Neural cell (in vitro differentiated cells): ENCODE data around the gene PPP4R3A. TPM values are rescaled to one million over a fixed set of nuclear protein-coding genes. Genes with fewer than 3 reads are reported as not detected.

Experiments used
- H2AFZ ChIP-seq: fragments of 200-600, 300-800 bp; sonication (generic), shearing (Covaris generic); 2 replicates; pipeline ENCODE4 v1.6.0; 2014; ENCODE audit warnings: low read depth, mild to moderate bottlenecking, antibody characterized with exemption, low read length, moderate library complexity
- H3F3A ChIP-seq: fragments of 200-600 bp; shearing (Covaris generic); 2 replicates; pipeline ENCODE4 v1.6.1; 2016; ENCODE audit warnings: mild to moderate bottlenecking, moderate library complexity, mixed read lengths, antibody characterized with exemption, low read length; ENCODE audit not compliant: insufficient read depth, poor library complexity, severe bottlenecking
- H3K27ac ChIP-seq: fragments of 200-600, 300-800 bp; sonication (generic), shearing (Covaris generic); 2 replicates; pipeline ENCODE4 v1.5.1; 2014; ENCODE audit warnings: mild to moderate bottlenecking, low read length, moderate library complexity
- H3K27me3 ChIP-seq: fragments of 300-800, 200-600 bp; sonication (generic), shearing (Covaris generic); 2 replicates; pipeline ENCODE4 v1.6.0; 2014; ENCODE audit warnings: mild to moderate bottlenecking, low read depth, low read length, moderate library complexity; ENCODE audit not compliant: insufficient read depth
- H3K36me3 ChIP-seq: fragments of 300-800, 200-600 bp; sonication (generic), shearing (Covaris generic); 2 replicates; pipeline ENCODE4 v1.5.1; 2014; ENCODE audit warnings: mild to moderate bottlenecking, antibody characterized with exemption, low read length, moderate library complexity; ENCODE audit not compliant: insufficient read depth
- H3K4me2 ChIP-seq: fragments of 300-800, 200-600 bp; sonication (generic), shearing (Covaris generic); 2 replicates; pipeline ENCODE4 v1.6.0; 2014; ENCODE audit warnings: mild to moderate bottlenecking, low read length
- H3K4me3 ChIP-seq: fragments of 300-800, 200-600 bp; sonication (generic), shearing (Covaris generic); 2 replicates; pipeline ENCODE4 v1.5.1; 2014; ENCODE audit warnings: mild to moderate bottlenecking, low read length, moderate library complexity
- H3K79me2 ChIP-seq: fragments of 200-600 bp; shearing (Covaris generic); replicated peaks from 2 replicates; pipeline ENCODE4 v1.6.0; 2014; ENCODE audit warnings: mild to moderate bottlenecking, low read length, moderate library complexity; ENCODE audit not compliant: insufficient read depth
- H3K9ac ChIP-seq: fragments of 300-800, 200-600 bp; sonication (generic), shearing (Covaris generic); 2 replicates; pipeline ENCODE4 v1.6.1; 2016; ENCODE audit warnings: mild to moderate bottlenecking, low read length, mixed read lengths
- H3K9me2 ChIP-seq: fragments of 200-600 bp; shearing (Covaris generic); 2 replicates; pipeline ENCODE4 v1.6.1; 2016; ENCODE audit warnings: mild to moderate bottlenecking, low read length, mixed read lengths; ENCODE audit not compliant: insufficient read depth
- H3K9me3 ChIP-seq: fragments of 200-600, 300-800 bp; sonication (generic), shearing (Covaris generic); 2 replicates; pipeline ENCODE4 v1.6.1; 2016; ENCODE audit warnings: mild to moderate bottlenecking, mixed run types, low read length, moderate library complexity, mixed read lengths
- H4K20me1 ChIP-seq: fragments of 200-600 bp; shearing (Covaris generic); 2 replicates; pipeline ENCODE4 v1.6.1; 2016; ENCODE audit warnings: mild to moderate bottlenecking, mixed run types; ENCODE audit not compliant: insufficient read depth
- EP300 ChIP-seq: fragments of 450-650 bp; conservative IDR thresholded peaks from 2 replicates; pipeline ENCODE4 v1.6.1; 2014; ENCODE audit warnings: antibody characterized with exemption, mild to moderate bottlenecking, moderate library complexity; ENCODE audit not compliant: poor library complexity, severe bottlenecking
- EZH2 ChIP-seq: fragments of 200-600, 300-800 bp; shearing (Covaris generic), sonication (generic); IDR thresholded peaks from 2 replicates; pipeline ENCODE4 v1.6.1; 2014; ENCODE audit warnings: antibody characterized with exemption, low read length, borderline replicate concordance, mild to moderate bottlenecking; ENCODE audit not compliant: insufficient read depth, poor library complexity, severe bottlenecking
- MXI1 ChIP-seq: fragments of 450-650 bp; conservative IDR thresholded peaks from 2 replicates; pipeline ENCODE4 v1.6.1; 2014; ENCODE audit warnings: antibody characterized with exemption, mild to moderate bottlenecking; ENCODE audit not compliant: poor library complexity, severe bottlenecking
- POLR2AphosphoS5 ChIP-seq: IDR thresholded peaks from 2 replicates; pipeline ENCODE4 v1.6.1; 2012
- RAD21 ChIP-seq: fragments of 450-650 bp; conservative IDR thresholded peaks from 2 replicates; pipeline ENCODE4 v1.6.1; 2014; ENCODE audit warnings: antibody characterized with exemption, mild to moderate bottlenecking, moderate library complexity
- SMC3 ChIP-seq: fragments of 450-650 bp; conservative IDR thresholded peaks from 2 replicates; pipeline ENCODE4 v1.6.1; 2014; ENCODE audit warnings: antibody characterized with exemption, mild to moderate bottlenecking, moderate library complexity; ENCODE audit not compliant: poor library complexity
- TAF1 ChIP-seq: IDR thresholded peaks from 2 replicates; pipeline ENCODE4 v1.6.1; 2012; ENCODE audit warnings: low read depth
- polyA plus RNA-seq: library from polyadenylated mRNA; depleted of rRNA; stranded (reverse); fragments of >200 nt; gene quantifications from 2 replicates; pipeline ENCODE4 v1.2.3, GENCODE V29; 2014
- TF ChIP-seq, protein P1 (sequence below): fragments of 450-650 bp; IDR thresholded peaks from 2 replicates; pipeline ENCODE4 v1.5.1; 2014; ENCODE audit warnings: antibody characterized with exemption, mild to moderate bottlenecking, moderate library complexity; ENCODE audit not compliant: poor library complexity, severe bottlenecking
- TF ChIP-seq, protein P2 (sequence below): IDR thresholded peaks from 2 replicates; pipeline ENCODE4 v1.6.1; 2012; ENCODE audit warnings: borderline replicate concordance

PPP4R3A gene
- polyA plus RNA-seq, 1 donor from 2014 or later, result 99.4 TPM

DNA sequence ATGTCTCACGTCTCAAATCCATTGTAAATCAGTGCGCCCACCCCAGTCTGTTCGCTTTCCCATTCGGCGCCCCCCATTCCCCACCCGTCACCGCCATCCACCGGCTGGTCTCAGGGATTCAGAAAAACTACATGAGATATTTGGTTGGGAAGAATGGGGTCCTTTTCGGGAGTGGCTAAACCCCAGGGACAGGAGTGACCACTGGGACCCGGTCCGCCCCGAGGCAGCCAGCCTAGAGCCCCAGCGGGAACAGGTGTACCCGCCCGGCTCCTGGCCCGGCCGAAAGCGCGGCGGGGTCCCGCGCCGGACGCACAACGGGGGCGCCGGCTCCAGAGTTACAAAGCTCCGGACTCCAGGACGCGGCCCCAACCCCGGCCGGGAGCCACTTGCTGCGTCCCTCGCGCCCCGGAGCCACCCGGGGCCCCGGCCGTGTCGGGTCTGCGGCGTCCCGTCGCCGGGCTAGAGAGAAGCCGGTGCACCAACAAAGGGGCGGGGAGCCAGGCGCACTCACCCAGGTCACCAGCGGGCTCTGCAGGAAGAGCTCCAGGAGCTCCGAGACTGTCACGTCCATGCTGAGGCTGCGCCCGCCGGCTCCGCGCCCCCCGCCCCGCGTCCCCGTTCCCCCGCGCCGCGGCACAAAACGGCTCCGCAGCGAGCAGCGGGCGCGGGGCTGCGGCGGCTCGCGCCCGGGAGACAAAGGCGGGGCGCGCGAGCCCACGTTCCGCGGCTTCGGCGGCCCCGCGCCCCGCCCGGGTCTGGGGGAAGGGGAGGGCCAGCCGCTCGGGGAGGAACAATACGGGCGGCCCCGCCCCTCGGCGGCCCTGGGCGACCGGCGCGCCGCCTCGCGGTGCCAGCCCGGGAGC is 92.8 kb downstream of the PPP4R3A start, which contains the start of gene CCDC88C:
Gene CCDC88C (minus strand): TSS at position 701 of the 863 bp plus-strand sequence. CDS start 130 bp downstream, at position 571.
- no peaks in the 10 kb centered on the region for H3K27me3 ChIP-seq
- H3K79me2 ChIP-seq, result peaks cover 44% of the 10 kb centered on the region
- peak within 1 kb of the TSS; percentile 28 for H3K27ac ChIP-seq
- no peaks in the 10 kb centered on the region for H3K36me3 ChIP-seq
- no peaks in the 10 kb centered on the region for H3F3A ChIP-seq
- H4K20me1 ChIP-seq, result no peaks in the 10 kb centered on the region
- TF ChIP-seq EZH2 (no peak), RAD21 (peak; percentile 13), POLR2AphosphoS5 (peak; percentile 40), MXI1 (no peak)
- TF ChIP-seq, protein P1, sequence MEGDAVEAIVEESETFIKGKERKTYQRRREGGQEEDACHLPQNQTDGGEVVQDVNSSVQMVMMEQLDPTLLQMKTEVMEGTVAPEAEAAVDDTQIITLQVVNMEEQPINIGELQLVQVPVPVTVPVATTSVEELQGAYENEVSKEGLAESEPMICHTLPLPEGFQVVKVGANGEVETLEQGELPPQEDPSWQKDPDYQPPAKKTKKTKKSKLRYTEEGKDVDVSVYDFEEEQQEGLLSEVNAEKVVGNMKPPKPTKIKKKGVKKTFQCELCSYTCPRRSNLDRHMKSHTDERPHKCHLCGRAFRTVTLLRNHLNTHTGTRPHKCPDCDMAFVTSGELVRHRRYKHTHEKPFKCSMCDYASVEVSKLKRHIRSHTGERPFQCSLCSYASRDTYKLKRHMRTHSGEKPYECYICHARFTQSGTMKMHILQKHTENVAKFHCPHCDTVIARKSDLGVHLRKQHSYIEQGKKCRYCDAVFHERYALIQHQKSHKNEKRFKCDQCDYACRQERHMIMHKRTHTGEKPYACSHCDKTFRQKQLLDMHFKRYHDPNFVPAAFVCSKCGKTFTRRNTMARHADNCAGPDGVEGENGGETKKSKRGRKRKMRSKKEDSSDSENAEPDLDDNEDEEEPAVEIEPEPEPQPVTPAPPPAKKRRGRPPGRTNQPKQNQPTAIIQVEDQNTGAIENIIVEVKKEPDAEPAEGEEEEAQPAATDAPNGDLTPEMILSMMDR, result no peak
- peak within 1 kb of the TSS; percentile 76 for H3K9ac ChIP-seq
- H3K9me3 ChIP-seq, result no peaks in the 10 kb centered on the region
- H3K9me2 ChIP-seq, result no peaks in the 10 kb centered on the region
- peak within 1 kb of the TSS; percentile 95 for H3K4me3 ChIP-seq
- H2AFZ ChIP-seq, result peak within 1 kb of the TSS; percentile 27
- peak within 1 kb of the TSS; percentile 58 for H3K4me2 ChIP-seq

DNA sequence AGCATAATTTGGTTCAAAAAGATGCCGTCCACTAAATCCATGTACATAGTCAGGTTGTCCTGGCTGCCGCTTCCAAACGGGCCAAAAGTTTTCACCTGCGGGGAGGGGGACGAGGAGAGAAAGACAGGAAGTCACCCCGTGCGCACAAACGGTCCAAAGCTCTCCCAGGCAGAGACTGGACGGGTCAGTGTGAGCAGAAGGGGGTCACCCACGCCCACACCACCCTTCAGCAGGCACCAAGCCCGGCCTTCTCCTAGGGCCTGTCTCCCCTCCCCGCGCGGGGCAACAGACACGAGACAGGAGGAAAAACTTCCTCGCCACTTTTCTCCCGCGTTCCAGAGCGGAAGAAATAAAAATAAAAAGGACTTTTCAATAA is 93.4 kb downstream of the PPP4R3A start:
- Histone ChIP-seq H3K9me2 (no peaks in the 10 kb centered on the region), H3K79me2 (peaks cover 50% of the 10 kb centered on the region), H3K9me3 (no peaks in the 10 kb centered on the region), H3K27ac (no peak overlapping the region), H3K4me3 (peak overlapping the region; percentile 95), H3F3A (no peaks in the 10 kb centered on the region), H3K9ac (peak overlapping the region; percentile 76), H3K4me2 (peak overlapping the region; percentile 58), H4K20me1 (no peaks in the 10 kb centered on the region), H3K27me3 (no peaks in the 10 kb centered on the region), H2AFZ (no peak overlapping the region), H3K36me3 (no peaks in the 10 kb centered on the region)
- TF ChIP-seq POLR2AphosphoS5, result no peak
- TF ChIP-seq MXI1, result peak; percentile 13
- no peak for TF ChIP-seq EP300
- TF ChIP-seq, protein P1, result no peak
- TF ChIP-seq RAD21, result no peak
- no peak for TF ChIP-seq SMC3
- TF ChIP-seq, protein P2, sequence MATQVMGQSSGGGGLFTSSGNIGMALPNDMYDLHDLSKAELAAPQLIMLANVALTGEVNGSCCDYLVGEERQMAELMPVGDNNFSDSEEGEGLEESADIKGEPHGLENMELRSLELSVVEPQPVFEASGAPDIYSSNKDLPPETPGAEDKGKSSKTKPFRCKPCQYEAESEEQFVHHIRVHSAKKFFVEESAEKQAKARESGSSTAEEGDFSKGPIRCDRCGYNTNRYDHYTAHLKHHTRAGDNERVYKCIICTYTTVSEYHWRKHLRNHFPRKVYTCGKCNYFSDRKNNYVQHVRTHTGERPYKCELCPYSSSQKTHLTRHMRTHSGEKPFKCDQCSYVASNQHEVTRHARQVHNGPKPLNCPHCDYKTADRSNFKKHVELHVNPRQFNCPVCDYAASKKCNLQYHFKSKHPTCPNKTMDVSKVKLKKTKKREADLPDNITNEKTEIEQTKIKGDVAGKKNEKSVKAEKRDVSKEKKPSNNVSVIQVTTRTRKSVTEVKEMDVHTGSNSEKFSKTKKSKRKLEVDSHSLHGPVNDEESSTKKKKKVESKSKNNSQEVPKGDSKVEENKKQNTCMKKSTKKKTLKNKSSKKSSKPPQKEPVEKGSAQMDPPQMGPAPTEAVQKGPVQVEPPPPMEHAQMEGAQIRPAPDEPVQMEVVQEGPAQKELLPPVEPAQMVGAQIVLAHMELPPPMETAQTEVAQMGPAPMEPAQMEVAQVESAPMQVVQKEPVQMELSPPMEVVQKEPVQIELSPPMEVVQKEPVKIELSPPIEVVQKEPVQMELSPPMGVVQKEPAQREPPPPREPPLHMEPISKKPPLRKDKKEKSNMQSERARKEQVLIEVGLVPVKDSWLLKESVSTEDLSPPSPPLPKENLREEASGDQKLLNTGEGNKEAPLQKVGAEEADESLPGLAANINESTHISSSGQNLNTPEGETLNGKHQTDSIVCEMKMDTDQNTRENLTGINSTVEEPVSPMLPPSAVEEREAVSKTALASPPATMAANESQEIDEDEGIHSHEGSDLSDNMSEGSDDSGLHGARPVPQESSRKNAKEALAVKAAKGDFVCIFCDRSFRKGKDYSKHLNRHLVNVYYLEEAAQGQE, result no peak
- no peak for TF ChIP-seq EZH2
- TF ChIP-seq TAF1, result no peak
